Natural killer cell (primary cell): ENCODE measurements around the gene SLX4IP. TPM values are rescaled to one million over a fixed set of nuclear protein-coding genes. Genes with fewer than 3 reads are reported as not detected.
"Not testable (repeated sequence)": the region's sequence is repeated elsewhere in the genome, so short reads cannot be mapped to it uniquely, and the experiment has no call there.

Experiments used
- ATAC-seq, 3 donors: fragments of 150-1000 bp in 2 of 3; fragments of 200-7000 bp in 1 of 3; cut with Tn5 transposase; 1 replicate in 1 of 3; 2 replicates in 2 of 3; pipeline ENCODE4 v1.10.0; 2021; ENCODE audit warnings: mild to moderate bottlenecking in 2 of 3, moderate library complexity in 2 of 3
- DNase-seq, 2 donors: peaks; one replicate each; pipeline versions ENCODE4 v3.0.0 to v3.0.0-alpha.2; 2013 to 2021; ENCODE audit warnings: mixed read lengths in 1 of 2
- H3K27ac ChIP-seq: one replicate; pipeline ENCODE4 v1.5.1; 2013; ENCODE audit warnings: mild to moderate bottlenecking, low read length
- H3K27me3 ChIP-seq: one replicate; pipeline ENCODE4 v1.6.1; 2013; ENCODE audit warnings: low read length; ENCODE audit not compliant: control insufficient read depth, insufficient read depth
- H3K36me3 ChIP-seq: one replicate; pipeline ENCODE4 v1.6.1; 2013; ENCODE audit warnings: low read length; ENCODE audit not compliant: control insufficient read depth, insufficient read depth
- H3K4me1 ChIP-seq: one replicate; pipeline ENCODE4 v1.6.1; 2013; ENCODE audit warnings: low read length; ENCODE audit not compliant: control insufficient read depth, insufficient read depth
- H3K4me3 ChIP-seq: one replicate; pipeline ENCODE4 v1.5.1; 2013; ENCODE audit warnings: low read length
- H3K9me3 ChIP-seq: one replicate; pipeline ENCODE4 v1.6.1; 2013; ENCODE audit warnings: low read length; ENCODE audit not compliant: control insufficient read depth, insufficient read depth
- H3K27ac Mint-ChIP-seq, 2 donors: one replicate each; pipeline ENCODE4 v1.8.0; 2022; ENCODE audit warnings: mild to moderate bottlenecking in 2 of 2, mixed read lengths in 2 of 2, moderate library complexity in 1 of 2
- H3K27me3 Mint-ChIP-seq, 2 donors: one replicate each; pipeline ENCODE4 v1.8.0; 2022; ENCODE audit warnings: low read depth in 2 of 2, mixed read lengths in 2 of 2
- H3K36me3 Mint-ChIP-seq: one replicate; pipeline ENCODE4 v1.8.0; 2022; ENCODE audit warnings: mixed read lengths
- H3K4me1 Mint-ChIP-seq, 2 donors: one replicate each; pipeline ENCODE4 v1.8.0; 2022; ENCODE audit warnings: mixed read lengths in 2 of 2
- H3K4me3 Mint-ChIP-seq: one replicate; pipeline ENCODE4 v1.8.0; 2022; ENCODE audit warnings: mild to moderate bottlenecking, moderate library complexity, mixed read lengths
- H3K9me3 Mint-ChIP-seq, 2 donors: one replicate each; pipeline ENCODE4 v1.8.0; 2022; ENCODE audit warnings: mixed read lengths in 2 of 2
- CTCF ChIP-seq: fragments of 200-600 bp; IDR thresholded peaks from one replicate; pipeline ENCODE4 v1.8.0; 2022; ENCODE audit warnings: antibody characterized with exemption
- WGBS: methylation state at CpG from one replicate; pipeline ENCODE4 v1.1.7; 2013; ENCODE audit warnings: missing lambda C conversion rate; ENCODE audit not compliant: insufficient coverage; 5-methylcytosine and 5-hydroxymethylcytosine counted together
- intact Hi-C: fragments of 100-400 bp; cut with micrococcal nuclease; formaldehyde crosslinking; loops from one replicate; pipeline ENCODE4 v1.14.2; 2022
- total RNA-seq, 4 donors: library from RNA; stranded (reverse); fragments of 120-200 nt in 1 of 4; gene quantifications; one replicate each; pipeline versions ENCODE4 v1.2.3 to v1.2.4, GENCODE V29; 2013 to 2022

The SLX4IP gene
- total RNA-seq, 3 donors from 2014 or later (not counting 1 experiment from before 2014, with no cell fraction given) = 2.9 to 5.5 (median 5.2) TPM

GRCh38 chr20:10613911-10614310 is 178.8 kb downstream of the SLX4IP start:
- Histone ChIP-seq H3K9me3 (no peaks in the 10 kb centered on the region), H3K4me1 (peaks cover 1% of the 10 kb centered on the region), H3K36me3 (no peaks in the 10 kb centered on the region), H3K27ac (no peak overlapping the region), H3K4me3 (no peak overlapping the region), H3K27me3 (no peaks in the 10 kb centered on the region)
- Mint-ChIP-seq H3K4me3 (no peak overlapping the region), H3K27ac (no peak overlapping the region), H3K9me3 (no peaks in the 10 kb centered on the region), H3K36me3 (no peaks in the 10 kb centered on the region), H3K4me1 (peaks cover 2 to 10% of the 10 kb centered on the region in 2 donors), H3K27me3 (no peaks in the 10 kb centered on the region)
- no peak for TF ChIP-seq CTCF
- ATAC-seq = no peak
- WGBS = 96% methylated on average over 18 of the region's 18 CpGs
- DNase-seq = no peak
- intact Hi-C loops = no loop called here

- WGBS = 99% methylated on average over 2 of the region's 3 CpGs
- Histone ChIP-seq H3K4me1 (no peaks in the 10 kb centered on the region), H3K36me3 (no peaks in the 10 kb centered on the region), H3K4me3 (no peak overlapping the region), H3K9me3 (no peaks in the 10 kb centered on the region), H3K27me3 (no peaks in the 10 kb centered on the region), H3K27ac (no peak overlapping the region)
- H3K27ac Mint-ChIP-seq = no peak overlapping the region
- H3K27me3 Mint-ChIP-seq = no peaks in the 10 kb centered on the region
- TF ChIP-seq CTCF = no peak
- DNase-seq = no peak
- H3K4me1 Mint-ChIP-seq = peaks cover 0 to 3% of the 10 kb centered on the region in 2 donors
- no peak overlapping the region for H3K4me3 Mint-ChIP-seq
- H3K9me3 Mint-ChIP-seq = no peaks in the 10 kb centered on the region
- no peaks in the 10 kb centered on the region for H3K36me3 Mint-ChIP-seq
- intact Hi-C loops = no loop called here
- no peak for ATAC-seq
Observed at GRCh38 chr20:10616212-10616611, 181.1 kb downstream of the SLX4IP start.

GRCh38 chr20:10617549-10618133 is 182.5 kb downstream of the SLX4IP start:
- H3K4me1 Mint-ChIP-seq, H3K27ac ChIP-seq, H3K36me3 ChIP-seq, ATAC-seq, H3K27me3 Mint-ChIP-seq, H3K4me1 ChIP-seq, H3K9me3 ChIP-seq, H3K4me3 Mint-ChIP-seq, H3K4me3 ChIP-seq, H3K27ac Mint-ChIP-seq, H3K27me3 ChIP-seq, H3K9me3 Mint-ChIP-seq, DNase-seq, H3K36me3 Mint-ChIP-seq, intact Hi-C loops: not testable (repeated sequence)
- 97% methylated on average over 4 of the region's 4 CpGs for WGBS

GRCh38 chr20:10618611-10619245 is 183.6 kb downstream of the SLX4IP start:
- Mint-ChIP-seq H3K27me3 (no peaks in the 10 kb centered on the region), H3K4me1 (peaks cover 0 to 9% of the 10 kb centered on the region in 2 donors), H3K27ac (no peak overlapping the region), H3K4me3 (no peak overlapping the region), H3K36me3 (no peaks in the 10 kb centered on the region), H3K9me3 (no peaks in the 10 kb centered on the region)
- no peak for TF ChIP-seq CTCF
- Histone ChIP-seq H3K9me3 (no peaks in the 10 kb centered on the region), H3K4me1 (no peaks in the 10 kb centered on the region), H3K36me3 (no peaks in the 10 kb centered on the region), H3K27ac (no peak overlapping the region), H3K4me3 (no peak overlapping the region), H3K27me3 (no peaks in the 10 kb centered on the region)
- no peak for ATAC-seq
- no peak for DNase-seq
- WGBS = 100% methylated on average over 6 of the region's 6 CpGs
- intact Hi-C loops = no loop called here
